SK-N-SH (cell line): ENCODE results near the gene WBP2. TPM values are rescaled to one million over a fixed set of nuclear protein-coding genes. Genes with fewer than 3 reads are reported as not detected.

ENCODE experiments used
- CTCF ChIA-PET: fragments of 300-600, 350-600 bp; formaldehyde crosslinking; extraction: SDS; loops from one replicate; lab custom pipeline; 2021; lab: Yijun Ruan, JAX
- POLR2A ChIA-PET: fragments of 350-600 bp; sonication (Branson Sonifier 250); formaldehyde crosslinking; extraction: SDS; loops from one replicate; lab custom pipeline; 2020; ENCODE audit warnings: antibody characterized with exemption, inconsistent platforms; lab: Yijun Ruan, JAX
- DNase-seq: peaks from one replicate; pipeline ENCODE4 v3.0.0; 2012
- H2AFZ ChIP-seq: fragments of 200-600 bp; sonication (generic); 2 replicates; pipeline ENCODE4 v1.8.1; 2016; ENCODE audit warnings: antibody characterized with exemption, mild to moderate bottlenecking, low read depth
- H3F3A ChIP-seq: fragments of 200-600 bp; sonication (generic); replicated peaks from 2 replicates; pipeline ENCODE3; 2016; ENCODE audit warnings: antibody characterized with exemption, mild to moderate bottlenecking; ENCODE audit not compliant: insufficient read depth
- H3K27ac ChIP-seq, 2 experiments: fragments of 200-500 bp in 1 of 2; fragments of 200-600 bp in 1 of 2; sonication (Bioruptor generic) in 1 of 2; sonication (generic), shearing (Covaris generic) in 1 of 2; 2 replicates each; pipeline versions ENCODE4 v1.5.1 to v1.6.1; 2014 to 2016; ENCODE audit warnings: low read depth in 2 of 2, inconsistent platforms in 1 of 2, low read length in 1 of 2, mild to moderate bottlenecking in 1 of 2, mixed read lengths in 1 of 2
- H3K27me3 ChIP-seq: fragments of 200-600 bp; sonication (generic), shearing (Covaris generic); 2 replicates; pipeline ENCODE4 v1.6.1; 2016; ENCODE audit warnings: mixed run types; ENCODE audit not compliant: insufficient read depth
- H3K36me3 ChIP-seq, 2 experiments: fragments of 200-500 bp in 1 of 2; fragments of 200-600 bp in 1 of 2; sonication (Bioruptor generic) in 1 of 2; sonication (generic) in 1 of 2; replicated peaks in 1 of 2; 2 replicates each; pipeline versions ENCODE3 to v1.5.1; 2014 to 2016; ENCODE audit warnings: low read length in 1 of 2, mild to moderate bottlenecking in 1 of 2; ENCODE audit not compliant: insufficient read depth in 2 of 2, control insufficient read depth in 1 of 2
- H3K4me1 ChIP-seq, 2 experiments: fragments of 200-500 bp in 1 of 2; fragments of 200-600 bp in 1 of 2; sonication (Bioruptor generic) in 1 of 2; sonication (generic), shearing (Covaris generic) in 1 of 2; 2 replicates each; pipeline versions ENCODE4 v1.5.1 to v1.6.1; 2014 to 2016; ENCODE audit warnings: low read depth in 1 of 2, low read length in 1 of 2, mixed run types in 1 of 2; ENCODE audit not compliant: insufficient read depth in 2 of 2, control insufficient read depth in 1 of 2
- H3K4me2 ChIP-seq: fragments of 200-600 bp; sonication (generic), shearing (Covaris generic); 2 replicates; pipeline ENCODE4 v1.6.1; 2017; ENCODE audit warnings: mixed run types
- H3K4me3 ChIP-seq, 2 experiments: fragments of 200-500 bp in 1 of 2; fragments of 200-600 bp in 1 of 2; sonication (Bioruptor generic) in 1 of 2; sonication (generic), shearing (Covaris generic) in 1 of 2; 2 replicates each; pipeline versions ENCODE4 v1.5.1 to v1.8.1; 2014 to 2016; ENCODE audit warnings: low read depth in 2 of 2, inconsistent platforms in 1 of 2, low read length in 1 of 2, mild to moderate bottlenecking in 1 of 2, mixed read lengths in 1 of 2, moderate library complexity in 1 of 2
- H3K79me2 ChIP-seq: fragments of 200-600 bp; sonication (generic); 2 replicates; pipeline ENCODE4 v1.8.1; 2017; ENCODE audit warnings: mild to moderate bottlenecking; ENCODE audit not compliant: insufficient read depth
- H3K9ac ChIP-seq: fragments of 200-600 bp; sonication (generic); 2 replicates; pipeline ENCODE4 v1.6.1; 2017; ENCODE audit warnings: mixed run types
- H3K9me2 ChIP-seq: fragments of 200-600 bp; sonication (generic); 2 replicates; pipeline ENCODE4 v1.6.1; 2017; ENCODE audit warnings: mixed run types
- H3K9me3 ChIP-seq: fragments of 200-600 bp; sonication (generic); 2 replicates; pipeline ENCODE4 v1.6.1; 2017; ENCODE audit warnings: mixed run types, mild to moderate bottlenecking, moderate library complexity
- H4K20me1 ChIP-seq: fragments of 200-600 bp; sonication (generic); 2 replicates; pipeline ENCODE4 v1.6.1; 2017; ENCODE audit warnings: mild to moderate bottlenecking, mixed run types; ENCODE audit not compliant: insufficient read depth
- CHD2 ChIP-seq: fragments of 150-350 bp; IDR thresholded peaks from 2 replicates; pipeline ENCODE4 v1.6.1; 2018; ENCODE audit warnings: low read length; ENCODE audit not compliant: partially characterized antibody
- EP300 ChIP-seq, 2 experiments: IDR thresholded peaks; 2 replicates each; pipeline versions ENCODE4 v1.4.0 to v1.6.1; 2012; ENCODE audit warnings: borderline replicate concordance in 1 of 2, low read depth in 1 of 2, low read length in 1 of 2
- EZH2phosphoT487 ChIP-seq: fragments of 200-600 bp; sonication (generic); IDR thresholded peaks from 2 replicates; pipeline ENCODE4 v1.6.1; 2017; ENCODE audit warnings: low read depth, mixed run types, mild to moderate bottlenecking, antibody characterized with exemption, moderate library complexity, borderline replicate concordance
- GABPA ChIP-seq: IDR thresholded peaks from 2 replicates; pipeline ENCODE4 v1.4.0; 2012; ENCODE audit warnings: low read depth, mild to moderate bottlenecking
- MEF2A ChIP-seq: IDR thresholded peaks from 2 replicates; pipeline ENCODE4 v1.4.0; 2012; ENCODE audit warnings: low read depth, borderline replicate concordance
- MXI1 ChIP-seq: IDR thresholded peaks from 2 replicates; pipeline ENCODE4 v1.6.1; 2012; ENCODE audit warnings: mild to moderate bottlenecking, low read depth, low read length, improper control_type of control experiment
- RCOR1 ChIP-seq: fragments of 150-350 bp; IDR thresholded peaks from 2 replicates; pipeline ENCODE4 v1.6.1; 2017; ENCODE audit warnings: antibody characterized with exemption, low read length
- REST ChIP-seq: IDR thresholded peaks from 2 replicates; pipeline ENCODE4 v1.6.1; 2012; ENCODE audit warnings: mild to moderate bottlenecking, low read depth, low read length, moderate library complexity
- RFX5 ChIP-seq: IDR thresholded peaks from 2 replicates; pipeline ENCODE4 v1.6.1; 2012; ENCODE audit warnings: mild to moderate bottlenecking, improper control_type of control experiment, low read length
- TAF1 ChIP-seq: IDR thresholded peaks from 2 replicates; pipeline ENCODE4 v1.6.1; 2012; ENCODE audit warnings: low read depth, mild to moderate bottlenecking, low read length, moderate library complexity, borderline replicate concordance
- TEAD4 ChIP-seq: IDR thresholded peaks from 2 replicates; pipeline ENCODE4 v1.4.0; 2012; ENCODE audit warnings: mild to moderate bottlenecking, borderline replicate concordance; ENCODE audit not compliant: insufficient read depth
- WGBS: methylation state at CpG from one replicate; pipeline ENCODE4 v1.1.6; 2017; ENCODE audit warnings: low lambda C conversion rate; 5-methylcytosine and 5-hydroxymethylcytosine counted together
- polyA plus RNA-seq, 3 experiments: library from polyadenylated mRNA; depleted of rRNA; stranded (reverse); fragments of >200 nt; gene quantifications; 2 replicates each; pipeline ENCODE4 v1.2.3, GENCODE V29; 2012

Gene WBP2
- polyA plus RNA-seq, 1 of the 3 experiments (the other 2 are of a cell fraction): 55.8 TPM

- TF ChIP-seq EP300 (IDR thresholded peaks at IDR 0.05; ENCODE audit: borderline replicate concordance in 1 of 2, low read depth in 1 of 2, low read length in 1 of 2): no peak
- TF ChIP-seq MXI1: no peak
- TF ChIP-seq EZH2phosphoT487: no peak
- TF ChIP-seq TEAD4: no peak
- TF ChIP-seq, all 33 proteins: peak for 5
Measured at GRCh38 chr17:75814900-75815373, 40.2 kb downstream of the WBP2 start (continued).

DNA sequence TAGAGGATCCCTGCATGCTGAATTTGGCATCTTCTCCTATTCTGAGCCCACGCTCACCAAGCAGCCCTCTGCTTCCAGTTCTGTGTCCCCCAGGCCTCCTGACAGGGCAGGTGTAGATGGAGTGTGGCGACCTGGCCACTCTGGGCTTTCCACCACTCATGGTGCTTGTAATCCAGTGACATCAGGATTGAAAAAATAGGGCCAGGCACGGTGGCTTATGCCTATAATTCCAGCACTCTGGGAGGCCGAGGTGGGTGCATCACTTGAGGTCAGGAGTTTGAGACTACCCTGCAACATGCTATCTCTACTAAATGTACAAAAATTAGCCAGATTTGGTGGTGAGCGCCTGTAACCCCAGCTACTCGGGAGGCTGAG, 41.1 kb downstream of the WBP2 start:
- no peak overlapping the region for H3K4me3 ChIP-seq
- no peaks in the 10 kb centered on the region for H3K9me2 ChIP-seq
- no peaks in the 10 kb centered on the region for H3K79me2 ChIP-seq
- H3K36me3 ChIP-seq: peaks cover 20 to 56% of the 10 kb centered on the region in 2 experiments
- no peak for DNase-seq
- H3K27ac ChIP-seq: no peak overlapping the region
- ChIA-PET CTCF (interaction anchor here (0.6 to 7.6 kb wide), 4 partner anchors 8 to 17 kb away, joined by 4 to 90 read pairs (median 4); no protein-coding TSS in a partner anchor), POLR2A (interaction anchor here (1.7 kb wide), 1 partner anchor 40 kb away, joined by 9 read pairs; no protein-coding TSS in a partner anchor)
- H3K9ac ChIP-seq: no peak overlapping the region
- H2AFZ ChIP-seq: no peak overlapping the region
- peaks cover 9% of the 10 kb centered on the region for H3F3A ChIP-seq
- H3K4me2 ChIP-seq: no peak overlapping the region
- H3K9me3 ChIP-seq: no peaks in the 10 kb centered on the region
- TF ChIP-seq RCOR1: no peak
- TF ChIP-seq EP300 (IDR thresholded peaks at IDR 0.05; ENCODE audit: borderline replicate concordance in 1 of 2, low read depth in 1 of 2, low read length in 1 of 2): no peak
- no peak for TF ChIP-seq EZH2phosphoT487
- TF ChIP-seq TAF1: no peak
- TF ChIP-seq CHD2: no peak
- TF ChIP-seq GABPA: no peak
- no peak for TF ChIP-seq REST
- TF ChIP-seq MEF2A: no peak
- no peak for TF ChIP-seq MXI1
- TF ChIP-seq RFX5: no peak
- peaks cover 4 to 10% of the 10 kb centered on the region in 2 experiments; a peak in 3 of 4 replicates for H3K4me1 ChIP-seq
- no peaks in the 10 kb centered on the region for H3K27me3 ChIP-seq
- H4K20me1 ChIP-seq: no peaks in the 10 kb centered on the region
- 84% methylated on average over 6 of the region's 6 CpGs for WGBS
